Neural progenitor cell (in vitro differentiated cells): ENCODE results near the gene ITGB1. TPM values are rescaled to one million over a fixed set of nuclear protein-coding genes. Genes with fewer than 3 reads are reported as not detected.

ENCODE experiments used
- DNase-seq: peaks from one replicate; pipeline ENCODE4 v3.0.0-alpha.2; 2016; ENCODE audit warnings: low spot score
- H2AFZ ChIP-seq: fragments of 200-600 bp; sonication (generic); replicated peaks from 2 replicates; pipeline ENCODE4 v1.6.1; 2016; ENCODE audit warnings: antibody characterized with exemption
- H3F3A ChIP-seq: fragments of 200-600 bp; sonication (generic); 2 replicates; pipeline ENCODE4 v1.6.1; 2016; ENCODE audit warnings: antibody characterized with exemption, low read depth
- H3K27ac ChIP-seq: fragments of 200-600 bp; sonication (generic); 2 replicates; pipeline ENCODE4 v1.5.1; 2016; ENCODE audit warnings: mild to moderate bottlenecking
- H3K27me3 ChIP-seq: fragments of 200-600 bp; sonication (generic); 2 replicates; pipeline ENCODE4 v1.6.1; 2016; ENCODE audit warnings: mild to moderate bottlenecking, moderate library complexity
- H3K36me3 ChIP-seq: fragments of 200-600 bp; sonication (generic); 2 replicates; pipeline ENCODE4 v1.5.1; 2016
- H3K4me1 ChIP-seq: fragments of 200-600 bp; sonication (generic); 2 replicates; pipeline ENCODE4 v1.6.1; 2016; ENCODE audit warnings: mixed run types
- H3K4me2 ChIP-seq: fragments of 200-600 bp; sonication (generic); 2 replicates; pipeline ENCODE4 v1.6.1; 2016
- H3K4me3 ChIP-seq: fragments of 200-600 bp; sonication (generic); 2 replicates; pipeline ENCODE4 v1.5.1; 2016
- H3K79me2 ChIP-seq: fragments of 200-600 bp; sonication (generic); 2 replicates; pipeline ENCODE4 v1.6.1; 2016; ENCODE audit warnings: low read depth
- H3K9ac ChIP-seq: fragments of 200-600 bp; sonication (generic); 2 replicates; pipeline ENCODE4 v1.6.1; 2016
- H3K9me3 ChIP-seq: fragments of 200-600 bp; sonication (generic); 2 replicates; pipeline ENCODE4 v1.5.1; 2016; ENCODE audit warnings: low read depth
- H4K20me1 ChIP-seq: fragments of 200-600 bp; sonication (generic); 2 replicates; pipeline ENCODE4 v1.6.1; 2016; ENCODE audit warnings: low read depth
- H3K27ac Mint-ChIP-seq: 3 replicates; pipeline ENCODE4 v1.8.0; 2021; ENCODE audit warnings: mixed read lengths
- H3K27me3 Mint-ChIP-seq: 2 replicates; pipeline ENCODE4 v1.8.0; 2022; ENCODE audit warnings: low read depth, mild to moderate bottlenecking, inconsistent platforms, moderate library complexity, mixed read lengths; ENCODE audit not compliant: insufficient read depth
- H3K36me3 Mint-ChIP-seq: 3 replicates; pipeline ENCODE4 v1.8.0; 2021; ENCODE audit warnings: mixed read lengths
- H3K4me1 Mint-ChIP-seq: 3 replicates; pipeline ENCODE4 v1.8.0; 2021; ENCODE audit warnings: mixed read lengths
- H3K4me3 Mint-ChIP-seq: 3 replicates; pipeline ENCODE4 v1.8.0; 2021; ENCODE audit warnings: mild to moderate bottlenecking, moderate library complexity, mixed read lengths
- H3K9me3 Mint-ChIP-seq: 3 replicates; pipeline ENCODE4 v1.8.0; 2020; ENCODE audit warnings: mixed read lengths
- EZH2 ChIP-seq: fragments of 200-600 bp; sonication (generic); IDR thresholded peaks from 2 replicates; pipeline ENCODE4 v1.6.1; 2017; ENCODE audit warnings: antibody characterized with exemption, mild to moderate bottlenecking, moderate library complexity
- EZH2phosphoT487 ChIP-seq: fragments of 200-600 bp; sonication (generic); IDR thresholded peaks from 2 replicates; pipeline ENCODE4 v1.6.1; 2017; ENCODE audit warnings: antibody characterized with exemption
- total RNA-seq: library from RNA; depleted of rRNA; stranded (reverse); fragments of >200 nt; gene quantifications from 2 replicates; pipeline ENCODE4 v1.2.3, GENCODE V29; 2015; ENCODE audit warnings: low replicate concordance
- TF ChIP-seq, protein P1 (sequence below): fragments of 200-600 bp; sonication (generic); IDR thresholded peaks from 2 replicates; pipeline ENCODE4 v1.5.1; 2017; ENCODE audit warnings: antibody characterized with exemption, mild to moderate bottlenecking

ITGB1 gene
- total RNA-seq, 1 donor from 2014 or later: 358 TPM

DNA sequence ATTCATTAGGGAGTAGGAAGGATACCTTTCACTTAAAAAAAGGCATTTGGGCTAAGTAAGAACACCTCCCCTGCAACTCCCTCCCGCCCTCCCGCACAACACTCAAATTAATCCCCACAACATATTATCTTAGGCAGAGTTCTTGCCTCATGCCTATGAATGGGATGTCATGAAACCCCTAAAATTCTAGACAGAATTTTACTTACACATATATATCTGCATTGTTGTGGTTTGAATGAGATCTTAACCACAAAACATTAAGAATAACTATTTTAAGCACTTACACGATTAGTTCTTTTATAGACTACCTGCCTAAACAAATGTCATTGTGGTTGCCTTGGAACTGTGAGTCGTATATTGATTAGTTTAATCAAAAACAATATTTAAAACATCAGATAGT, 4.5 kb upstream of the ITGB1 start:
- peaks cover 8% of the 10 kb centered on the region for H3K36me3 Mint-ChIP-seq
- no peaks in the 10 kb centered on the region for H3K9me3 ChIP-seq
- no peak for DNase-seq
- peaks cover 9% of the 10 kb centered on the region for H3K4me1 ChIP-seq
- peaks cover 35% of the 10 kb centered on the region for H3K4me1 Mint-ChIP-seq
- no peak overlapping the region for H2AFZ ChIP-seq
- no peak overlapping the region for H3K4me3 Mint-ChIP-seq
- H3K27ac ChIP-seq: no peak overlapping the region
- TF ChIP-seq, protein P1, sequence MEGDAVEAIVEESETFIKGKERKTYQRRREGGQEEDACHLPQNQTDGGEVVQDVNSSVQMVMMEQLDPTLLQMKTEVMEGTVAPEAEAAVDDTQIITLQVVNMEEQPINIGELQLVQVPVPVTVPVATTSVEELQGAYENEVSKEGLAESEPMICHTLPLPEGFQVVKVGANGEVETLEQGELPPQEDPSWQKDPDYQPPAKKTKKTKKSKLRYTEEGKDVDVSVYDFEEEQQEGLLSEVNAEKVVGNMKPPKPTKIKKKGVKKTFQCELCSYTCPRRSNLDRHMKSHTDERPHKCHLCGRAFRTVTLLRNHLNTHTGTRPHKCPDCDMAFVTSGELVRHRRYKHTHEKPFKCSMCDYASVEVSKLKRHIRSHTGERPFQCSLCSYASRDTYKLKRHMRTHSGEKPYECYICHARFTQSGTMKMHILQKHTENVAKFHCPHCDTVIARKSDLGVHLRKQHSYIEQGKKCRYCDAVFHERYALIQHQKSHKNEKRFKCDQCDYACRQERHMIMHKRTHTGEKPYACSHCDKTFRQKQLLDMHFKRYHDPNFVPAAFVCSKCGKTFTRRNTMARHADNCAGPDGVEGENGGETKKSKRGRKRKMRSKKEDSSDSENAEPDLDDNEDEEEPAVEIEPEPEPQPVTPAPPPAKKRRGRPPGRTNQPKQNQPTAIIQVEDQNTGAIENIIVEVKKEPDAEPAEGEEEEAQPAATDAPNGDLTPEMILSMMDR: no peak
- no peak for TF ChIP-seq EZH2phosphoT487
- no peak for TF ChIP-seq EZH2
- H3F3A ChIP-seq: peaks cover 7% of the 10 kb centered on the region
- peaks cover 4% of the 10 kb centered on the region for H3K9me3 Mint-ChIP-seq
- no peak overlapping the region for H3K4me2 ChIP-seq
- no peak overlapping the region for H3K9ac ChIP-seq
- H3K79me2 ChIP-seq: peaks cover 22% of the 10 kb centered on the region
- no peaks in the 10 kb centered on the region for H3K36me3 ChIP-seq
- H3K27me3 ChIP-seq: no peaks in the 10 kb centered on the region
- no peak overlapping the region for H3K27ac Mint-ChIP-seq
- H4K20me1 ChIP-seq: peaks cover under 1% of the 10 kb centered on the region
- no peaks in the 10 kb centered on the region for H3K27me3 Mint-ChIP-seq
- no peak overlapping the region for H3K4me3 ChIP-seq

DNA sequence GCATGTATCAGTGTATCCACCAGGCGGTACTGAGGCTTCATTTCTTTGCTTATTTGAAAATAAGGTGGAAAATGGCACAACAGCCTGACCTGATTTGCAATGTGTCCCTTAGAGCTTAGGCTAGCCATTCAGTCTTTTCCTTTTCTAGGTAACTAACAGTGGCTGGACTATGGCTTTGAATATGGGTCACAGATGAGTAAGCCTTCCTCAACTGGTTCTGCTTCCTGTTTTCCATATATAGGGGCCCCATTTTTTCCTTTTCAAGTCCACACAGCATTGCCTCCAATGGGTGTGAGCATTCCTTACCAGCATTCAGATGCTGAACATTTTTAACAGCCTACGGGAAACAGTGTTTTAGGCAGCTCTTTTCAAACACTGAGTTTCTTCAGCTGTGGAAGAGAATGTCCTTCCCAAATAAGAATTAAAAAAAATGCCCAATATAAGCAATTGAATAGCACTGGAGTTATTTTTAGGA, 3.9 kb upstream of the ITGB1 start:
- Histone ChIP-seq H3F3A (peaks cover 7% of the 10 kb centered on the region), H3K79me2 (peaks cover 28% of the 10 kb centered on the region), H3K9ac (no peak overlapping the region), H2AFZ (no peak overlapping the region), H3K36me3 (no peaks in the 10 kb centered on the region), H3K4me2 (no peak overlapping the region), H3K27me3 (no peaks in the 10 kb centered on the region), H3K4me1 (peaks cover 9% of the 10 kb centered on the region), H3K9me3 (no peaks in the 10 kb centered on the region), H3K27ac (no peak overlapping the region), H4K20me1 (peaks cover 7% of the 10 kb centered on the region), H3K4me3 (no peak overlapping the region)
- no peaks in the 10 kb centered on the region for H3K27me3 Mint-ChIP-seq
- peaks cover 35% of the 10 kb centered on the region for H3K4me1 Mint-ChIP-seq
- H3K9me3 Mint-ChIP-seq: peaks cover 4% of the 10 kb centered on the region
- no peak overlapping the region for H3K4me3 Mint-ChIP-seq
- no peak overlapping the region for H3K27ac Mint-ChIP-seq
- DNase-seq: no peak
- peaks cover 8% of the 10 kb centered on the region for H3K36me3 Mint-ChIP-seq
- TF ChIP-seq EZH2 (no peak), EZH2phosphoT487 (no peak)
- TF ChIP-seq, protein P1: no peak

DNA sequence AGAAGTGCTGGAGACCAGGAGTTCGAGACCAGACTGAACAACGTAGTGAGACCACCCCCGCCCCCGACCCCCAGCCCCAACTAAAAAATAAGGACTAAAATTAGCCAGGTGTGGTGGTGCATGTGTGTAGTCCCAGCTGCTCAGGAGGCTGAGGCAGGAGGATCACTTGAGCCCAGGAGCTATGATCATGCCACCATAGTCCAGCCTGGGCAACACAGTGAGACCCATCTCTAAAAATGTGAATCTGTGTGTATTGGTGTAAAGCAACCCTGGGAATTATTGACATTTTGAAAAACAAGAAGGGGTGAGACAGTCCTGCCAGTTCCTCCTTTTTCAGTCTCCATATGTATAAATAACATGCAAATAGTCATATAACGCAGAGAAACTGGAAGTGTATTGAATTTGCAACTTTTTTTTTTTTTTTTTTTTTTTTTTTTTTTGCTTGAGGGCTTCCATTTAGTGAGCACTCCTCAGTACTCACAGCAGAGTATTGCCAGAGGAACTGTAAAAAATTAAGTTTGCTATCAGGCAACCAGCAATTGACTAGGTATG, 3.4 kb upstream of the ITGB1 start:
- Mint-ChIP-seq H3K4me3 (no peak overlapping the region), H3K9me3 (peaks cover 2% of the 10 kb centered on the region), H3K27ac (no peak overlapping the region), H3K4me1 (peaks cover 37% of the 10 kb centered on the region), H3K27me3 (no peaks in the 10 kb centered on the region), H3K36me3 (peaks cover 6% of the 10 kb centered on the region)
- Histone ChIP-seq H3K9ac (no peak overlapping the region), H4K20me1 (peaks cover 12% of the 10 kb centered on the region), H3F3A (peaks cover 7% of the 10 kb centered on the region), H3K36me3 (no peaks in the 10 kb centered on the region), H3K4me3 (no peak overlapping the region), H3K27me3 (no peaks in the 10 kb centered on the region), H3K4me2 (no peak overlapping the region), H3K27ac (no peak overlapping the region), H3K4me1 (peaks cover 13% of the 10 kb centered on the region), H3K9me3 (no peaks in the 10 kb centered on the region), H3K79me2 (peaks cover 33% of the 10 kb centered on the region), H2AFZ (no peak overlapping the region)
- TF ChIP-seq EZH2phosphoT487 (no peak), EZH2 (no peak)
- TF ChIP-seq, protein P1: no peak
- no peak for DNase-seq
